Fibroblast of lung (primary cell): ENCODE results near the gene CDK15. TPM values are rescaled to one million over a fixed set of nuclear protein-coding genes. Genes with fewer than 3 reads are reported as not detected.

Experiments
- DNase-seq, 2 donors: peaks; one replicate each; pipeline versions ENCODE4 v3.0.0 to v3.0.0-alpha.2; 2010; ENCODE audit warnings: low read depth in 2 of 2
- H2AFZ ChIP-seq: 2 replicates; pipeline ENCODE4 v1.5.1; 2012; ENCODE audit warnings: low read length, control low read depth, inconsistent platforms
- H3K27ac ChIP-seq: 2 replicates; pipeline ENCODE4 v1.5.1; 2011; ENCODE audit warnings: low read length, control low read depth; ENCODE audit not compliant: insufficient read depth
- H3K27me3 ChIP-seq: 2 replicates; pipeline ENCODE4 v1.5.1; 2011; ENCODE audit warnings: mild to moderate bottlenecking, low read length; ENCODE audit not compliant: control insufficient read depth, insufficient read depth
- H3K36me3 ChIP-seq: 2 replicates; pipeline ENCODE4 v1.5.1; 2011; ENCODE audit warnings: low read length; ENCODE audit not compliant: control insufficient read depth, insufficient read depth
- H3K4me1 ChIP-seq: 2 replicates; pipeline ENCODE4 v1.5.1; 2011; ENCODE audit warnings: low read length; ENCODE audit not compliant: control insufficient read depth, insufficient read depth; ENCODE audit errors: extremely low read depth
- H3K4me2 ChIP-seq: 2 replicates; pipeline ENCODE4 v1.5.1; 2011; ENCODE audit warnings: low read length, control low read depth; ENCODE audit not compliant: insufficient read depth; ENCODE audit errors: extremely low read depth
- H3K4me3 ChIP-seq, 4 experiments: fragments of 200-600 bp in 1 of 4; sonication (generic) in 1 of 4; replicated peaks in 1 of 4; 2 replicates each; pipeline ENCODE4 v1.5.1; 2011 to 2016; ENCODE audit warnings: low read length in 4 of 4, low read depth in 3 of 4, mild to moderate bottlenecking in 3 of 4, control low read depth in 2 of 4, inconsistent platforms in 1 of 4, mixed read lengths in 1 of 4; ENCODE audit not compliant: insufficient read depth in 1 of 4; ENCODE audit errors: control extremely low read depth in 1 of 4
- H3K79me2 ChIP-seq: 2 replicates; pipeline ENCODE4 v1.5.1; 2012; ENCODE audit warnings: mild to moderate bottlenecking, low read length, inconsistent platforms; ENCODE audit not compliant: control insufficient read depth, insufficient read depth
- H3K9ac ChIP-seq: 2 replicates; pipeline ENCODE4 v1.5.1; 2011; ENCODE audit warnings: mild to moderate bottlenecking, low read length, control low read depth; ENCODE audit not compliant: insufficient read depth
- H3K9me3 ChIP-seq: 2 replicates; pipeline ENCODE4 v1.5.1; 2012; ENCODE audit warnings: low read depth, low read length; ENCODE audit not compliant: control insufficient read depth, insufficient read depth
- H4K20me1 ChIP-seq: 2 replicates; pipeline ENCODE4 v1.5.1; 2011; ENCODE audit warnings: low read length; ENCODE audit not compliant: control insufficient read depth, insufficient read depth; ENCODE audit errors: extremely low read depth
- EZH2 ChIP-seq: IDR thresholded peaks from 2 replicates; pipeline ENCODE4 v1.5.1; 2012; ENCODE audit warnings: low read length, control low read depth, mild to moderate bottlenecking; ENCODE audit errors: missing control alignments
- polyA minus RNA-seq: library from RNA; depleted of rRNA, polyadenylated mRNA; stranded (reverse); fragments of >200 nt; gene quantifications from 2 replicates; pipeline ENCODE4 v1.2.3, GENCODE V29; 2011; ENCODE audit warnings: low replicate concordance
- polyA plus RNA-seq, 2 donors: library from polyadenylated mRNA; depleted of rRNA in 1 of 2; stranded (reverse) in 1 of 2; unstranded in 1 of 2; fragments of >200 nt; gene quantifications; 2 replicates each; pipeline ENCODE4 v1.2.1, GENCODE V29; 2011 to 2012; ENCODE audit warnings: missing spikeins in 1 of 2
- total RNA-seq: library from RNA; depleted of rRNA; stranded (reverse); fragments of >200 nt; gene quantifications from 2 replicates; pipeline ENCODE4 v1.2.1, GENCODE V29; 2014
- TF ChIP-seq, protein P1 (sequence below), 2 donors: IDR thresholded peaks in 1 of 2; conservative IDR thresholded peaks in 1 of 2; 1 replicate in 1 of 2; 2 replicates in 1 of 2; pipeline ENCODE4 v1.5.1; 2011 to 2012; ENCODE audit warnings: low read length in 2 of 2, control low read depth in 1 of 2, inconsistent platforms in 1 of 2, low read depth in 1 of 2, mild to moderate bottlenecking in 1 of 2

The CDK15 gene
- total RNA-seq (1.3 and 5.1 TPM in 2 replicates), polyA plus RNA-seq (2.3 and 6.0 TPM in 2 replicates), polyA minus RNA-seq (6.0 and 7.2 TPM in 2 replicates)
- 2.1 and 6.0 TPM in 2 replicates for polyA plus RNA-seq (2012)

DNA sequence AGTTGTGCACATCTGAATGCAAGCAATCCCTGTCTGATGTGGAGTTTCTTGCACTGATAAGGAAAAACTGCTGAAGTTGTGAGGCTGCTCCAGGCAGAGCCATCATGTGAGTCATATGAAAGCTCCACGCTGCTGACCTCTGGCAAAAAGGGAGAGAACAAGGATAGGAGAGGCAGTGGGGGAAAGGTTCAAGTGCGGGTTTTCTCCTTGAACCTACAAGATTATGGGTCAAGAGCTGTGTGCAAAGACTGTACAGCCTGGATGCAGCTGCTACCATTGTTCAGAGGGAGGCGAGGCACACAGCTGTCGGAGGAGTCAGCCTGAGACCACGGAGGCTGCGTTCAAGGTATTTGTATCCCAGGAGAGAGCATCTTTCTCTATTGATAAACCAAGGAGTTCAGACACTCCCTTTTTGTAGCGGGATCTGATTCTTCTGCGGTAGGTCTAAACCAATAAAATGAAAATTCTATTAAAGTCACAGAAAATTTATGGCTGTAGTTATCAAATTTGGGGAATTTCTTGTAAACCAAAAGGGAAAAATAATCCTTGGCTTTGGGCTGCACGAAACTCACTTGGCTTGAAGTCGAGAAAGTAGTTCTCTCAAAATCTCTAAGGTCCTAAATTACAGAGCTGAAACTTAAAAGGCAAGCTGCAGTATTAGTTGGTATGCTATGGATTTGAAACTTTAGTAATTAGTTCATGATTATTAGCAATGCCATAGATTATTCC lies at the start of gene CDK15:
CDK15 (plus strand) TSS at position 96 of the 729 bp plus-strand sequence; CDS start at position 224, 128 bp downstream.
- Histone ChIP-seq H3K79me2 (no peaks in the 10 kb centered on the region), H2AFZ (peak within 1 kb of the TSS; percentile 53), H3K27ac (peak within 1 kb of the TSS; percentile 66), H3K9ac (no peak within 1 kb of the TSS), H3K4me1 (peaks cover 9% of the 10 kb centered on the region), H3K9me3 (no peaks in the 10 kb centered on the region), H3K27me3 (no peaks in the 10 kb centered on the region), H4K20me1 (no peaks in the 10 kb centered on the region), H3K4me2 (peak within 1 kb of the TSS; percentile 87), H3K36me3 (no peaks in the 10 kb centered on the region), H3K4me3 (peak within 1 kb of the TSS; percentile 4 to 45 (median 12))
- TF ChIP-seq, protein P1, sequence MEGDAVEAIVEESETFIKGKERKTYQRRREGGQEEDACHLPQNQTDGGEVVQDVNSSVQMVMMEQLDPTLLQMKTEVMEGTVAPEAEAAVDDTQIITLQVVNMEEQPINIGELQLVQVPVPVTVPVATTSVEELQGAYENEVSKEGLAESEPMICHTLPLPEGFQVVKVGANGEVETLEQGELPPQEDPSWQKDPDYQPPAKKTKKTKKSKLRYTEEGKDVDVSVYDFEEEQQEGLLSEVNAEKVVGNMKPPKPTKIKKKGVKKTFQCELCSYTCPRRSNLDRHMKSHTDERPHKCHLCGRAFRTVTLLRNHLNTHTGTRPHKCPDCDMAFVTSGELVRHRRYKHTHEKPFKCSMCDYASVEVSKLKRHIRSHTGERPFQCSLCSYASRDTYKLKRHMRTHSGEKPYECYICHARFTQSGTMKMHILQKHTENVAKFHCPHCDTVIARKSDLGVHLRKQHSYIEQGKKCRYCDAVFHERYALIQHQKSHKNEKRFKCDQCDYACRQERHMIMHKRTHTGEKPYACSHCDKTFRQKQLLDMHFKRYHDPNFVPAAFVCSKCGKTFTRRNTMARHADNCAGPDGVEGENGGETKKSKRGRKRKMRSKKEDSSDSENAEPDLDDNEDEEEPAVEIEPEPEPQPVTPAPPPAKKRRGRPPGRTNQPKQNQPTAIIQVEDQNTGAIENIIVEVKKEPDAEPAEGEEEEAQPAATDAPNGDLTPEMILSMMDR (conservative IDR thresholded peaks at IDR 0.05 in 1 of 2, IDR thresholded peaks at IDR 0.05 in 1 of 2; ENCODE audit: low read depth in 1 of 2, low read length in 2 of 2): no peak
- no peak for TF ChIP-seq EZH2
- peak; percentile 83 to 93 for DNase-seq

DNA sequence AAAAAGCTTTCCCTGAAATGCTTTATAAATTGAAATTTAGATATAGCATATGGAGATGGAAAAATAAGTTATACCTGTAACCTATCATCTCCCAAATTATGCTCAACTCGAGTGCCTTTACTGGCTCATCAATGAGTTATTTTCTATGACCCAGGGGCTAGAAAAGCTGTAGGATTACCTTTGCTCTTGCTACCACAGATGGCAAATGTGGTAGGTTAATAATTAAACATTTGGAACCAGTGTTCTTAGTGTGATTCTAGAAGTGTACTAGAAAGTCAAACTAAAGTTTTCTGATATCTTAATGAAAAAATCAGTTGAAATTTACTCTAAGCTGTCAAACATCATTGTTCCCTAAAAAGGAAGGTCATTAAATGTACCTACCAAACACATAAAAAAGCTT lies 48.1 kb upstream of the CDK15 start:
- no peaks in the 10 kb centered on the region for H3K79me2 ChIP-seq
- no peak overlapping the region for H3K27ac ChIP-seq
- DNase-seq: no peak
- peaks cover 11% of the 10 kb centered on the region for H3K36me3 ChIP-seq
- H3K9ac ChIP-seq: no peak overlapping the region
- no peak for TF ChIP-seq EZH2
- TF ChIP-seq, protein P1 (conservative IDR thresholded peaks at IDR 0.05 in 1 of 2, IDR thresholded peaks at IDR 0.05 in 1 of 2; ENCODE audit: low read depth in 1 of 2, low read length in 2 of 2): no peak
- H3K9me3 ChIP-seq: no peaks in the 10 kb centered on the region
- no peaks in the 10 kb centered on the region for H4K20me1 ChIP-seq
- H2AFZ ChIP-seq: no peak overlapping the region
- H3K4me3 ChIP-seq: no peak overlapping the region
- no peaks in the 10 kb centered on the region for H3K27me3 ChIP-seq
- H3K4me2 ChIP-seq: no peak overlapping the region
- no peaks in the 10 kb centered on the region for H3K4me1 ChIP-seq

DNA sequence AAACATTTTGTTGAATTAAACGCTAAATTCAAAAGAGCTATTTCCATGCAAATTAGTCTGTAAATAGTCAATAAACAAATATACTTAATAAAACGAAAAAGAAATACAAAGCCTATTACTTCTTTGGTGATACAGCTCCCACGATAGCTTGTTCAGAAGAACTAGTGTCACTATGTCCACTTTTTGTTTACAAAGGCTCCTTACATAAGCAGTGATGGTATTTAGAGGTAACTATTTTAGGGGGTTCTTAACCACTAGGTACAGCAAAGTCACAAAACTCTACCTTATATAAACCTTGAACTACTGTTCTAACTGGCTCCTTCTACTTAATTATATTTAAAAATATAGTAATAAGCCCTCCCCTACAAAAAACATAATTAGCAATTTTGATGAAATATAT lies 47.5 kb upstream of the CDK15 start:
- Histone ChIP-seq H3K4me3 (no peak overlapping the region), H2AFZ (no peak overlapping the region), H3K79me2 (no peaks in the 10 kb centered on the region), H3K9ac (no peak overlapping the region), H3K27ac (no peak overlapping the region), H3K9me3 (no peaks in the 10 kb centered on the region), H3K4me2 (no peak overlapping the region), H3K4me1 (no peaks in the 10 kb centered on the region), H4K20me1 (no peaks in the 10 kb centered on the region), H3K36me3 (peaks cover 12% of the 10 kb centered on the region), H3K27me3 (no peaks in the 10 kb centered on the region)
- no peak for DNase-seq
- TF ChIP-seq, protein P1 (conservative IDR thresholded peaks at IDR 0.05 in 1 of 2, IDR thresholded peaks at IDR 0.05 in 1 of 2; ENCODE audit: low read depth in 1 of 2, low read length in 2 of 2): no peak
- no peak for TF ChIP-seq EZH2
